H9 (cell line): Measurements from ENCODE around the gene SYNE4. TPM values are rescaled to one million over a fixed set of nuclear protein-coding genes. Genes with fewer than 3 reads are reported as not detected.

Experiments
- DNase-seq: peaks from one replicate; pipeline ENCODE4 v3.0.0-alpha.2; 2017
- H2AFZ ChIP-seq: one replicate; pipeline ENCODE4 v1.6.1; 2013; ENCODE audit warnings: mild to moderate bottlenecking, low read length, control low read depth, moderate library complexity
- H2AK5ac ChIP-seq: 2 replicates; pipeline ENCODE4 v1.6.1; 2013; ENCODE audit warnings: low read length, control low read depth, mixed read lengths; ENCODE audit not compliant: insufficient read length
- H2BK120ac ChIP-seq: one replicate; pipeline ENCODE4 v1.6.1; 2013; ENCODE audit warnings: low read depth, mild to moderate bottlenecking, low read length, control low read depth, inconsistent platforms; ENCODE audit not compliant: poor library complexity, severe bottlenecking
- H2BK12ac ChIP-seq: 2 replicates; pipeline ENCODE4 v1.6.1; 2013; ENCODE audit warnings: low read length, control low read depth, mixed read lengths, low read depth; ENCODE audit not compliant: insufficient read length
- H2BK15ac ChIP-seq: 2 replicates; pipeline ENCODE4 v1.6.1; 2013; ENCODE audit warnings: low read depth, low read length, control low read depth
- H2BK20ac ChIP-seq: one replicate; pipeline ENCODE4 v1.6.1; 2013; ENCODE audit warnings: low read depth, mild to moderate bottlenecking, low read length, control low read depth, inconsistent platforms; ENCODE audit not compliant: poor library complexity, severe bottlenecking
- H2BK5ac ChIP-seq: 2 replicates; pipeline ENCODE4 v1.6.1; 2013; ENCODE audit warnings: low read length, control low read depth, mixed read lengths; ENCODE audit not compliant: insufficient read length
- H3K14ac ChIP-seq: 2 replicates; pipeline ENCODE4 v1.6.1; 2013; ENCODE audit warnings: low read length, control low read depth; ENCODE audit not compliant: insufficient read depth
- H3K18ac ChIP-seq: 2 replicates; pipeline ENCODE4 v1.6.1; 2013; ENCODE audit warnings: low read depth, mild to moderate bottlenecking, mixed read lengths, low read length, control low read depth; ENCODE audit not compliant: insufficient read length
- H3K23ac ChIP-seq: 2 replicates; pipeline ENCODE4 v1.6.1; 2013; ENCODE audit warnings: low read length, control low read depth, mixed read lengths, low read depth; ENCODE audit not compliant: insufficient read length
- H3K23me2 ChIP-seq: 2 replicates; pipeline ENCODE4 v1.6.1; 2013; ENCODE audit warnings: low read depth, mild to moderate bottlenecking, mixed read lengths, low read length, control low read depth; ENCODE audit not compliant: insufficient read length, poor library complexity, severe bottlenecking
- H3K27ac ChIP-seq: 2 replicates; pipeline ENCODE4 v1.5.1; 2013; ENCODE audit warnings: low read length, control low read depth, mixed read lengths, low read depth; ENCODE audit not compliant: insufficient read length
- H3K27me3 ChIP-seq: 2 replicates; pipeline ENCODE4 v1.6.1; 2013; ENCODE audit warnings: low read length, control low read depth, inconsistent platforms; ENCODE audit not compliant: insufficient read depth
- H3K4ac ChIP-seq: 2 replicates; pipeline ENCODE4 v1.6.1; 2013; ENCODE audit warnings: low read depth, mild to moderate bottlenecking, control low read depth, inconsistent platforms, low read length, moderate library complexity
- H3K4me1 ChIP-seq: 2 replicates; pipeline ENCODE4 v1.6.1; 2013; ENCODE audit warnings: low read length, control low read depth, inconsistent platforms; ENCODE audit not compliant: insufficient read depth
- H3K4me2 ChIP-seq: 2 replicates; pipeline ENCODE4 v1.6.1; 2013; ENCODE audit warnings: low read length, control low read depth, mixed read lengths; ENCODE audit not compliant: insufficient read length, insufficient read depth
- H3K56ac ChIP-seq: 2 replicates; pipeline ENCODE4 v1.6.1; 2013; ENCODE audit warnings: low read depth, mild to moderate bottlenecking, mixed read lengths, low read length, control low read depth; ENCODE audit not compliant: insufficient read length
- H3K79me1 ChIP-seq: 2 replicates; pipeline ENCODE4 v1.6.1; 2013; ENCODE audit warnings: low read depth, mild to moderate bottlenecking, moderate library complexity, low read length, control low read depth, inconsistent platforms; ENCODE audit not compliant: insufficient read depth, poor library complexity, severe bottlenecking
- H3K79me2 ChIP-seq: 2 replicates; pipeline ENCODE4 v1.6.1; 2013; ENCODE audit warnings: low read length, control low read depth, inconsistent platforms; ENCODE audit not compliant: insufficient read depth
- H3K9ac ChIP-seq: 2 replicates; pipeline ENCODE4 v1.6.1; 2013; ENCODE audit warnings: low read length, control low read depth, mixed read lengths; ENCODE audit not compliant: insufficient read length; ENCODE audit errors: extremely low read depth
- H3K9me3 ChIP-seq: one replicate; pipeline ENCODE4 v1.6.1; 2013; ENCODE audit warnings: low read depth, low read length, inconsistent platforms; ENCODE audit not compliant: control insufficient read depth
- H3T11ph ChIP-seq: one replicate; pipeline ENCODE4 v1.6.1; 2013; ENCODE audit warnings: mild to moderate bottlenecking, low read length, control low read depth, inconsistent platforms
- H4K20me1 ChIP-seq: one replicate; pipeline ENCODE4 v1.6.1; 2013; ENCODE audit not compliant: control insufficient read depth, insufficient read length, insufficient read depth
- H4K5ac ChIP-seq: 2 replicates; pipeline ENCODE4 v1.6.1; 2013; ENCODE audit warnings: low read depth, mild to moderate bottlenecking, mixed read lengths, low read length, control low read depth; ENCODE audit not compliant: insufficient read length
- H4K8ac ChIP-seq: replicated peaks from 2 replicates; pipeline ENCODE4 v1.6.1; 2013; ENCODE audit warnings: low read length, control low read depth, mixed read lengths, low read depth; ENCODE audit not compliant: insufficient read length
- H4K91ac ChIP-seq: 2 replicates; pipeline ENCODE4 v1.6.1; 2013; ENCODE audit warnings: low read depth, mild to moderate bottlenecking, moderate library complexity, mixed read lengths, low read length, control low read depth; ENCODE audit not compliant: insufficient read length
- H3K27ac Mint-ChIP-seq, 3 experiments: 2 replicates in 2 of 3; 3 replicates in 1 of 3; pipeline ENCODE4 v1.8.0; 2020 to 2021; ENCODE audit warnings: mixed read lengths in 3 of 3, mild to moderate bottlenecking in 1 of 3, moderate library complexity in 1 of 3
- H3K27me3 Mint-ChIP-seq: 2 replicates; pipeline ENCODE4 v1.8.0; 2021; ENCODE audit warnings: low read depth, mild to moderate bottlenecking, moderate library complexity, mixed read lengths
- H3K36me3 Mint-ChIP-seq, 3 experiments: 2 replicates in 2 of 3; 3 replicates in 1 of 3; pipeline ENCODE4 v1.8.0; 2020 to 2021; ENCODE audit warnings: low read depth in 3 of 3, mixed read lengths in 3 of 3; ENCODE audit not compliant: insufficient read depth in 1 of 3
- H3K4me1 Mint-ChIP-seq, 2 experiments: 2 replicates each; pipeline ENCODE4 v1.8.0; 2020; ENCODE audit warnings: mixed read lengths in 2 of 2
- H3K4me3 Mint-ChIP-seq, 2 experiments: 2 replicates in 1 of 2; 3 replicates in 1 of 2; pipeline ENCODE4 v1.8.0; 2020 to 2021; ENCODE audit warnings: mild to moderate bottlenecking in 2 of 2, mixed read lengths in 2 of 2, moderate library complexity in 1 of 2
- H3K9me3 Mint-ChIP-seq, 2 experiments: 2 replicates in 1 of 2; 3 replicates in 1 of 2; pipeline ENCODE4 v1.8.0; 2020; ENCODE audit warnings: mild to moderate bottlenecking in 2 of 2, mixed read lengths in 2 of 2, moderate library complexity in 1 of 2
- WGBS: extraction: QIAGEN DNeasy Blood & Tissue Kit; methylation state at CpG from one replicate; pipeline ENCODE4 v1.1.7; 2013; ENCODE audit warnings: missing lambda C conversion rate, low lambda C conversion rate, mixed read lengths; ENCODE audit not compliant: insufficient read length; ENCODE audit errors: extremely low coverage; 5-methylcytosine and 5-hydroxymethylcytosine counted together
- total RNA-seq: library from RNA; stranded (reverse); gene quantifications from 2 replicates; pipeline ENCODE4 v1.2.1, GENCODE V29; 2021
- TF ChIP-seq, protein P1 (sequence below): fragments of 200-600 bp; sonication (generic); conservative IDR thresholded peaks from 3 replicates; pipeline ENCODE4 v1.8.0; 2021; ENCODE audit warnings: antibody characterized with exemption, mild to moderate bottlenecking

The SYNE4 gene
- total RNA-seq, 1 experiment from 2014 or later: 19.2 TPM

DNA sequence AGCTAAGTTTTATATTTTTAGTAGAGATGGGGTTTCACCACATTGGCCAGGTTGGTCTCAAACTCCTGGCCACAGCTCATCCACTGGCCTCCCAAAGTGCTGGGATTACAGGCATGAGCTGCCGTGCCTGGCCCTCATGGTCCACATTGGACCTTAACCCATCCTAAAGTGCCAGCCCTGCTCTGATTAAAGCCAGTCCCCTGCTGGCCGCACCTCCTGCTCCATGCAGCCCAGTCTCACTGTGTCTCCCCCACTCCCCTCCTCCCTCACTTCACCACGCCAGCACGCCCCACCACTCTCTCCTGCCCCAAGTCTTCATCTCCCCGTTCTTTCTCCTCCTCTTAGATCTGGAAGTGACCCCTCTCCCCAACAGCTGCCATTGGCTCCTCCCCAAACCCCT lies 30.3 kb downstream of the SYNE4 start:
- Histone ChIP-seq H3K4me1 (no peaks in the 10 kb centered on the region), H4K20me1 (no peaks in the 10 kb centered on the region), H3K27ac (no peak overlapping the region), H3K18ac (no peak overlapping the region), H4K5ac (no peak overlapping the region), H3K23me2 (no peaks in the 10 kb centered on the region), H3K9ac (no peak overlapping the region), H3K56ac (no peak overlapping the region), H2AFZ (no peak overlapping the region), H4K91ac (no peak overlapping the region), H3K23ac (no peak overlapping the region), H3K79me2 (no peaks in the 10 kb centered on the region), H3K4ac (no peak overlapping the region), H3T11ph (no peak overlapping the region), H2BK5ac (no peak overlapping the region), H3K14ac (no peak overlapping the region), H4K8ac (no peak overlapping the region), H2BK20ac (no peak overlapping the region), H3K27me3 (no peaks in the 10 kb centered on the region), H2BK12ac (no peak overlapping the region), H3K79me1 (no peaks in the 10 kb centered on the region), H3K4me2 (no peak overlapping the region), H3K9me3 (no peaks in the 10 kb centered on the region), H2BK15ac (no peak overlapping the region), H2AK5ac (no peak overlapping the region), H2BK120ac (no peak overlapping the region)
- no peak for DNase-seq
- WGBS: no CpG with 5 or more reads among the region's 5 CpGs
- Mint-ChIP-seq H3K36me3 (no peaks in the 10 kb centered on the region), H3K9me3 (no peaks in the 10 kb centered on the region; a peak in 2 of 5 replicates), H3K4me3 (no peak overlapping the region; a peak in 2 of 5 replicates), H3K27ac (no peak overlapping the region), H3K27me3 (peaks cover 44% of the 10 kb centered on the region), H3K4me1 (peaks cover 15 to 19% of the 10 kb centered on the region in 2 experiments)
- TF ChIP-seq, protein P1, sequence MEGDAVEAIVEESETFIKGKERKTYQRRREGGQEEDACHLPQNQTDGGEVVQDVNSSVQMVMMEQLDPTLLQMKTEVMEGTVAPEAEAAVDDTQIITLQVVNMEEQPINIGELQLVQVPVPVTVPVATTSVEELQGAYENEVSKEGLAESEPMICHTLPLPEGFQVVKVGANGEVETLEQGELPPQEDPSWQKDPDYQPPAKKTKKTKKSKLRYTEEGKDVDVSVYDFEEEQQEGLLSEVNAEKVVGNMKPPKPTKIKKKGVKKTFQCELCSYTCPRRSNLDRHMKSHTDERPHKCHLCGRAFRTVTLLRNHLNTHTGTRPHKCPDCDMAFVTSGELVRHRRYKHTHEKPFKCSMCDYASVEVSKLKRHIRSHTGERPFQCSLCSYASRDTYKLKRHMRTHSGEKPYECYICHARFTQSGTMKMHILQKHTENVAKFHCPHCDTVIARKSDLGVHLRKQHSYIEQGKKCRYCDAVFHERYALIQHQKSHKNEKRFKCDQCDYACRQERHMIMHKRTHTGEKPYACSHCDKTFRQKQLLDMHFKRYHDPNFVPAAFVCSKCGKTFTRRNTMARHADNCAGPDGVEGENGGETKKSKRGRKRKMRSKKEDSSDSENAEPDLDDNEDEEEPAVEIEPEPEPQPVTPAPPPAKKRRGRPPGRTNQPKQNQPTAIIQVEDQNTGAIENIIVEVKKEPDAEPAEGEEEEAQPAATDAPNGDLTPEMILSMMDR: no peak
